H1 (cell line): ENCODE results near the gene TEAD3. TPM values are rescaled to one million over a fixed set of nuclear protein-coding genes. Genes with fewer than 3 reads are reported as not detected.
A peak's percentile ranks its signal among the peaks of the same experiment; 100 is the strongest.

Source experiments
- CTCF ChIA-PET: fragments of 300-600 bp; sonication (Branson Sonifier 250); formaldehyde crosslinking; loops from one replicate; lab custom pipeline; 2021; ENCODE audit not compliant: partially characterized antibody; lab: Charles Lee
- POLR2A ChIA-PET: fragments of 300-600 bp; sonication (Branson Sonifier 250); formaldehyde crosslinking; loops from one replicate; lab custom pipeline; 2021; ENCODE audit warnings: inconsistent platforms; ENCODE audit not compliant: partially characterized antibody; lab: Charles Lee
- DNase-seq, 2 experiments: peaks; one replicate each; pipeline versions ENCODE4 v3.0.0 to v3.0.0-alpha.2; 2010 to 2022; ENCODE audit warnings: low spot score in 2 of 2, low read depth in 1 of 2, mixed read lengths in 1 of 2
- FAIRE-seq: peaks from 2 replicates; lab custom pipeline; 2011; peaks lifted over from hg19 to GRCh38; lab: Jason Lieb, UNC
- H2AFZ ChIP-seq: 2 replicates; pipeline ENCODE4 v1.8.1; 2012; ENCODE audit warnings: low read length, inconsistent platforms
- H2AK5ac ChIP-seq: 2 replicates; pipeline ENCODE4 v1.6.1; 2013; ENCODE audit warnings: low read depth, low read length
- H2BK120ac ChIP-seq: replicated peaks from 2 replicates; pipeline ENCODE3; 2013; ENCODE audit warnings: low read depth, low read length, inconsistent platforms
- H2BK12ac ChIP-seq: 2 replicates; pipeline ENCODE4 v1.6.1; 2013; ENCODE audit warnings: low read depth, low read length
- H2BK15ac ChIP-seq: 2 replicates; pipeline ENCODE4 v1.6.1; 2013; ENCODE audit warnings: low read length
- H2BK20ac ChIP-seq: 2 replicates; pipeline ENCODE4 v1.6.1; 2013; ENCODE audit warnings: low read length
- H2BK5ac ChIP-seq: 2 replicates; pipeline ENCODE4 v1.6.1; 2013; ENCODE audit warnings: low read depth, low read length
- H3K14ac ChIP-seq: 2 replicates; pipeline ENCODE4 v1.6.1; 2013; ENCODE audit warnings: inconsistent platforms; ENCODE audit not compliant: insufficient read length
- H3K18ac ChIP-seq: 2 replicates; pipeline ENCODE4 v1.6.1; 2013; ENCODE audit warnings: low read length; ENCODE audit errors: extremely low read depth
- H3K23ac ChIP-seq: 2 replicates; pipeline ENCODE4 v1.6.1; 2013; ENCODE audit warnings: inconsistent platforms; ENCODE audit not compliant: insufficient read length
- H3K23me2 ChIP-seq: 2 replicates; pipeline ENCODE4 v1.6.1; 2013; ENCODE audit warnings: low read depth, low read length
- H3K27ac ChIP-seq: 2 replicates; pipeline ENCODE4 v1.6.1; 2011; ENCODE audit warnings: low read depth, low read length, inconsistent platforms
- H3K27me3 ChIP-seq, 4 experiments: replicated peaks in 1 of 4; 1 replicate in 1 of 4; 2 replicates in 3 of 4; pipeline versions ENCODE4 v1.6.1 to v1.8.1; 2011 to 2013; ENCODE audit warnings: low read length in 3 of 4, mild to moderate bottlenecking in 3 of 4, inconsistent platforms in 2 of 4, mixed read lengths in 2 of 4, moderate library complexity in 1 of 4; ENCODE audit not compliant: control insufficient read depth in 3 of 4, insufficient read depth in 3 of 4; ENCODE audit errors: extremely low read depth in 1 of 4
- H3K36me3 ChIP-seq, 4 experiments: 2 replicates each; pipeline versions ENCODE4 v1.6.1 to v1.8.1; 2011 to 2013; ENCODE audit warnings: mild to moderate bottlenecking in 4 of 4, low read length in 3 of 4, moderate library complexity in 2 of 4, control low read depth in 1 of 4, inconsistent platforms in 1 of 4; ENCODE audit not compliant: insufficient read depth in 4 of 4, control insufficient read depth in 2 of 4
- H3K4ac ChIP-seq: replicated peaks from 2 replicates; pipeline ENCODE3; 2013; ENCODE audit warnings: low read length, low read depth, mixed read lengths, inconsistent platforms; ENCODE audit not compliant: insufficient read length
- H3K4me1 ChIP-seq, 4 experiments: replicated peaks in 1 of 4; 1 replicate in 1 of 4; 2 replicates in 3 of 4; pipeline versions ENCODE4 v1.6.1 to v1.8.1; 2011 to 2013; ENCODE audit warnings: low read length in 3 of 4, inconsistent platforms in 2 of 4, mixed read lengths in 1 of 4; ENCODE audit not compliant: insufficient read depth in 4 of 4, control insufficient read depth in 3 of 4
- H3K4me2 ChIP-seq, 2 experiments: 2 replicates each; pipeline versions ENCODE4 v1.6.1 to v1.8.1; 2011 to 2013; ENCODE audit warnings: low read depth in 2 of 2, low read length in 2 of 2, control low read depth in 1 of 2, inconsistent platforms in 1 of 2, mild to moderate bottlenecking in 1 of 2; ENCODE audit not compliant: insufficient read depth in 1 of 2
- H3K4me3 ChIP-seq, 4 experiments: fragments of 200-600, 300-600 bp in 1 of 4; sonication (generic), shearing (Covaris generic), sonication (Bioruptor Twin) in 1 of 4; 2 replicates each; pipeline versions ENCODE4 v1.5.1 to v1.8.1; 2011 to 2016; ENCODE audit warnings: low read length in 4 of 4, low read depth in 3 of 4, control low read depth in 2 of 4, inconsistent platforms in 2 of 4, mild to moderate bottlenecking in 2 of 4, mixed read lengths in 1 of 4, moderate library complexity in 1 of 4; ENCODE audit not compliant: insufficient read depth in 2 of 4; ENCODE audit errors: extremely low read depth in 1 of 4
- H3K56ac ChIP-seq: replicated peaks from 2 replicates; pipeline ENCODE3; 2013; ENCODE audit warnings: low read depth, mild to moderate bottlenecking, mixed read lengths, low read length, inconsistent platforms; ENCODE audit not compliant: insufficient read length
- H3K79me1 ChIP-seq: 2 replicates; pipeline ENCODE4 v1.6.1; 2013; ENCODE audit warnings: low read depth, low read length, control low read depth
- H3K79me2 ChIP-seq, 2 experiments: 2 replicates each; pipeline versions ENCODE4 v1.6.1 to v1.8.1; 2012 to 2013; ENCODE audit warnings: low read length in 2 of 2, mild to moderate bottlenecking in 2 of 2, inconsistent platforms in 1 of 2; ENCODE audit not compliant: insufficient read depth in 2 of 2, control insufficient read depth in 1 of 2
- H3K9ac ChIP-seq, 4 experiments: replicated peaks in 1 of 4; 1 replicate in 1 of 4; 2 replicates in 3 of 4; pipeline versions ENCODE4 v1.6.1 to v1.8.1; 2011 to 2013; ENCODE audit warnings: low read depth in 3 of 4, low read length in 3 of 4, control low read depth in 2 of 4, mild to moderate bottlenecking in 2 of 4, moderate library complexity in 2 of 4, inconsistent platforms in 1 of 4; ENCODE audit errors: extremely low read depth in 1 of 4
- H3K9me3 ChIP-seq, 2 experiments: 2 replicates each; pipeline versions ENCODE4 v1.6.1 to v1.8.1; 2012 to 2013; ENCODE audit warnings: mild to moderate bottlenecking in 2 of 2, moderate library complexity in 2 of 2, control low read depth in 1 of 2, inconsistent platforms in 1 of 2, low read depth in 1 of 2, low read length in 1 of 2, mixed read lengths in 1 of 2; ENCODE audit not compliant: insufficient read depth in 2 of 2
- H4K20me1 ChIP-seq, 2 experiments: replicated peaks in 1 of 2; 2 replicates each; pipeline versions ENCODE3 to v1.8.1; 2011 to 2013; ENCODE audit warnings: inconsistent platforms in 2 of 2, low read length in 2 of 2, mild to moderate bottlenecking in 1 of 2; ENCODE audit not compliant: insufficient read depth in 2 of 2, control insufficient read depth in 1 of 2
- H4K5ac ChIP-seq: 2 replicates; pipeline ENCODE4 v1.6.1; 2013; ENCODE audit warnings: low read length, low read depth, mixed read lengths, inconsistent platforms; ENCODE audit not compliant: insufficient read length
- H4K8ac ChIP-seq: 2 replicates; pipeline ENCODE4 v1.8.0; 2013; ENCODE audit warnings: mild to moderate bottlenecking, moderate library complexity, low read length, inconsistent platforms; ENCODE audit not compliant: insufficient read depth; ENCODE audit errors: extremely low read depth
- H4K91ac ChIP-seq: replicated peaks from 2 replicates; pipeline ENCODE3; 2013; ENCODE audit warnings: low read length, mixed read lengths, inconsistent platforms; ENCODE audit not compliant: insufficient read length
- BACH1 ChIP-seq: IDR thresholded peaks from 2 replicates; pipeline ENCODE4 v1.6.1; 2012; ENCODE audit warnings: low read length, improper control_type of control experiment
- CHD1 ChIP-seq: IDR thresholded peaks from 2 replicates; pipeline ENCODE4 v1.6.1; 2012; ENCODE audit warnings: low read depth, low read length, improper control_type of control experiment
- FOSL1 ChIP-seq: IDR thresholded peaks from 2 replicates; pipeline ENCODE4 v1.6.1; 2011; ENCODE audit warnings: mild to moderate bottlenecking, low read depth, low read length, moderate library complexity; ENCODE audit not compliant: insufficient read depth
- GTF2F1 ChIP-seq: IDR thresholded peaks from 2 replicates; pipeline ENCODE4 v1.6.1; 2012; ENCODE audit warnings: low read depth, low read length, improper control_type of control experiment, borderline replicate concordance
- JUN ChIP-seq: IDR thresholded peaks from 2 replicates; pipeline ENCODE4 v1.6.1; 2011; ENCODE audit warnings: low read depth, mild to moderate bottlenecking, improper control_type of control experiment, low read length
- KDM1A ChIP-seq: fragments of 200-600, 300-600 bp; sonication (generic); IDR thresholded peaks from 2 replicates; pipeline ENCODE4 v1.7.1; 2016; ENCODE audit warnings: mild to moderate bottlenecking, low read length, borderline replicate concordance
- MAFK ChIP-seq: IDR thresholded peaks from 2 replicates; pipeline ENCODE4 v1.6.1; 2012; ENCODE audit warnings: low read depth, mild to moderate bottlenecking, improper control_type of control experiment, low read length
- PHF8 ChIP-seq: fragments of 200-600 bp; sonication (generic); conservative IDR thresholded peaks from 2 replicates; pipeline ENCODE4 v1.7.1; 2012; ENCODE audit warnings: low read depth, mild to moderate bottlenecking, inconsistent platforms, low read length, moderate library complexity
- RFX5 ChIP-seq: IDR thresholded peaks from 2 replicates; pipeline ENCODE4 v1.6.1; 2011; ENCODE audit warnings: low read depth, low read length, improper control_type of control experiment, borderline replicate concordance
- SIN3A ChIP-seq, 2 experiments: IDR thresholded peaks in 1 of 2; conservative IDR thresholded peaks in 1 of 2; 2 replicates each; pipeline ENCODE4 v1.6.1; 2011 to 2012; ENCODE audit warnings: low read length in 2 of 2, improper control_type of control experiment in 1 of 2, low read depth in 1 of 2, mild to moderate bottlenecking in 1 of 2
- TEAD4 ChIP-seq: IDR thresholded peaks from 2 replicates; pipeline ENCODE4 v1.6.1; 2012; ENCODE audit warnings: low read depth, low read length, inconsistent platforms, mixed read lengths
- YY1 ChIP-seq: IDR thresholded peaks from 2 replicates; pipeline ENCODE4 v1.6.1; 2011; ENCODE audit warnings: low read depth, mild to moderate bottlenecking, low read length
- WGBS, 2 experiments: shearing (Covaris generic) in 1 of 2; methylation state at CpG; one replicate each; pipeline versions ENCODE4 v1.1.6 to v1.1.7; 2013 to 2015; ENCODE audit warnings: low lambda C conversion rate in 2 of 2, mixed read lengths in 2 of 2, inconsistent platforms in 1 of 2, low coverage in 1 of 2, missing lambda C conversion rate in 1 of 2; ENCODE audit not compliant: insufficient replicate concordance in 2 of 2, insufficient coverage in 1 of 2, insufficient read length in 1 of 2; ENCODE audit errors: extremely low coverage in 1 of 2, missing lambda C conversion rate in 1 of 2; 5-methylcytosine and 5-hydroxymethylcytosine counted together
- polyA plus RNA-seq, 7 experiments: library from polyadenylated mRNA; depleted of rRNA in 3 of 7; stranded (reverse) in 5 of 7; unstranded in 2 of 7; fragments of >200 nt in 5 of 7; fragments of 200-250 nt in 2 of 7; gene quantifications; 1 replicate in 5 of 7; 2 replicates in 1 of 7; 4 replicates in 1 of 7; pipeline versions ENCODE4 v1.2.1 to v1.2.3, GENCODE V29; 2011 to 2013; ENCODE audit warnings: missing spikeins in 2 of 7, mixed read lengths in 2 of 7
- total RNA-seq: library from RNA; stranded (reverse); fragmentation: NEBNext Ultra II Directional; extraction: Animal tissue kit (Norgen Biotek cat#: 25700); gene quantifications from 2 replicates; pipeline ENCODE4 v1.2.1, GENCODE V29; 2021

The TEAD3 gene
- total and polyA plus RNA-seq, 2 of the 8 experiments (the other 6 are each of a cell fraction or from before 2014, with no cell fraction given): 20.1 to 28.7 TPM

DNA sequence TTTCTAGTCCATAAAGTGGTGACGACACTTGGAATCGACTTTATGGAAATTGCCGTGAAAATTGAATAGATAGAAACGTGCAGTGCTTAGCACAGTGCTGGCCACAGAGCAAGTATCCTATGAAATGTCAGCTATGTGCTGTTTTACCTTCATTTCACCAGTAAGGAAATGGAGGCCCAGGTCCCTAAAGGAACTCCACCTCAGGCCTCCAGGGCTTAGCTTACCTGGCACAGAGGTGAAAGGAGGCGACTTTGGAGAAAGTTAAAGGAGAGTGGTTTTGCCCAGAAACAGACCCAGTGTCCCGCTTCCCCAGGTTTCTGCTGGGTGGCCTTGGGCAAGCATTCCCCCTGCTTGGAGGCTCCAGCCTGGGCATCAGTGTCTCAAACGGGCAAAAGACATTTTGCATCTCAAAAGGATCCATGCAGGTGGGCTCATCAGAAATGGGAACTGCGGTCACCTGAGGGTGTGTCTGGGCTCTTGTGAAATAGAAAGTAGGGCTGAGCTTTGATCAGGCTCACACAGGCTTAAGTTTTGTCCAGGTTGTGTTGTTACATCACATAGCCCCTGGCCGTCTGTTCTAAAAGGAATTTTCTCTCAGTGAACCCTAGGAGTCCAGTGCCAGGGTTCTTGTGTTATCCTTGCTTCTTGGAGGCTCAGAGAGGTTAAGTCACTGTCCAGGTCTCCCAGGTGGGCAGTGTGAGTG, 22.6 kb upstream of the TEAD3 start:
- H3K14ac ChIP-seq: no peak overlapping the region
- H3K9ac ChIP-seq: no peak overlapping the region
- no peak overlapping the region for H2BK20ac ChIP-seq
- H3K4me2 ChIP-seq: peak overlapping the region in 1 of 2 experiments; percentile 27; a peak in 1 of 4 replicates
- H2AFZ ChIP-seq: no peak overlapping the region
- H3K4ac ChIP-seq: no peak overlapping the region
- H3K79me1 ChIP-seq: no peaks in the 10 kb centered on the region
- H4K5ac ChIP-seq: no peak overlapping the region
- no peaks in the 10 kb centered on the region for H3K36me3 ChIP-seq
- 77% methylated on average over 9 of the region's 9 CpGs; no CpG with 5 or more reads in 1 of the 2 experiments for WGBS, 2 experiments
- H3K27me3 ChIP-seq: peaks cover 0 to 2% (median 0%) of the 10 kb centered on the region in 4 experiments; a peak in 1 of 7 replicates
- no peak overlapping the region for H3K56ac ChIP-seq
- H3K4me3 ChIP-seq: no peak overlapping the region
- H4K91ac ChIP-seq: no peak overlapping the region
- no peak overlapping the region for H3K18ac ChIP-seq
- FAIRE-seq: no peak
- no peaks in the 10 kb centered on the region for H4K20me1 ChIP-seq
- no peak overlapping the region for H4K8ac ChIP-seq
- POLR2A ChIA-PET: interaction anchor here (0.6 to 1.8 kb wide), 4 partner anchors 22 to 65 kb away, joined by 3 to 4 read pairs (median 4); partner anchors contain the start of gene TEAD3
- H3K9me3 ChIP-seq: no peaks in the 10 kb centered on the region
- no peak overlapping the region for H2BK120ac ChIP-seq
- H3K79me2 ChIP-seq: no peaks in the 10 kb centered on the region
- no peak overlapping the region for H2AK5ac ChIP-seq
- H2BK12ac ChIP-seq: peak overlapping the region; percentile 27; the same call in 1 of the 2 replicates
- H3K4me1 ChIP-seq: peaks cover 0 to 13% (median 8%) of the 10 kb centered on the region in 4 experiments; a peak in 6 of 7 replicates
- no peak overlapping the region for H3K27ac ChIP-seq
- H3K23me2 ChIP-seq: no peaks in the 10 kb centered on the region
- CTCF ChIA-PET: interaction anchor here (0.6 to 32.2 kb wide), 8 partner anchors 14 to 226 kb away, joined by 3 to 521 read pairs (median 3); no protein-coding TSS in a partner anchor
- DNase-seq: no peak
- 0 out of 2 replicates have a peak overlapping the region, but pooled peaks have one; percentile 8 for H2BK15ac ChIP-seq
- no peak overlapping the region for H3K23ac ChIP-seq
- no peak overlapping the region for H2BK5ac ChIP-seq
- TF ChIP-seq SIN3A (conservative IDR thresholded peaks at IDR 0.05 in 1 of 2, IDR thresholded peaks at IDR 0.05 in 1 of 2; ENCODE audit: low read depth in 1 of 2, low read length in 2 of 2) (no peak), BACH1 (no peak), GTF2F1 (no peak), YY1 (no peak), TEAD4 (no peak), JUN (no peak), PHF8 (no peak), KDM1A (0 out of 2 replicates have a peak, but pooled peaks have one; percentile 6), FOSL1 (no peak), RFX5 (no peak), MAFK (no peak), CHD1 (no peak)
